A673 (cell line): Measurements from ENCODE around the gene XYLT1.

Experiments used
- CTCF ChIP-seq: fragments of 300-800, 200-600 bp; sonication (generic); conservative IDR thresholded peaks from 2 replicates; pipeline ENCODE4 v1.5.1; 2017; ENCODE audit warnings: low read depth, mild to moderate bottlenecking, antibody characterized with exemption, low read length, moderate library complexity, mixed read lengths
- EZH2 ChIP-seq: fragments of 200-600 bp; sonication (generic); IDR thresholded peaks from 2 replicates; pipeline ENCODE4 v1.6.1; 2017; ENCODE audit warnings: borderline replicate concordance, low read depth, mild to moderate bottlenecking, mixed read lengths, antibody characterized with exemption, low read length; ENCODE audit not compliant: poor library complexity, severe bottlenecking

- no peak for TF ChIP-seq CTCF
- no peak for TF ChIP-seq EZH2
Observed at GRCh38 chr16:17258848-17259713, 211.7 kb downstream of the XYLT1 start.
